ENCODE data around the gene ECSCR. TPM values are rescaled to one million over a fixed set of nuclear protein-coding genes. Genes with fewer than 3 reads are reported as not detected.

The ECSCR gene
- total and polyA plus RNA-seq, 10 of the 15 experiments (the other 5 are each of a cell fraction or from before 2014, with no cell fraction given), result 0.15 to 0.83 (median 0.23) TPM; not detected in 3

DNA sequence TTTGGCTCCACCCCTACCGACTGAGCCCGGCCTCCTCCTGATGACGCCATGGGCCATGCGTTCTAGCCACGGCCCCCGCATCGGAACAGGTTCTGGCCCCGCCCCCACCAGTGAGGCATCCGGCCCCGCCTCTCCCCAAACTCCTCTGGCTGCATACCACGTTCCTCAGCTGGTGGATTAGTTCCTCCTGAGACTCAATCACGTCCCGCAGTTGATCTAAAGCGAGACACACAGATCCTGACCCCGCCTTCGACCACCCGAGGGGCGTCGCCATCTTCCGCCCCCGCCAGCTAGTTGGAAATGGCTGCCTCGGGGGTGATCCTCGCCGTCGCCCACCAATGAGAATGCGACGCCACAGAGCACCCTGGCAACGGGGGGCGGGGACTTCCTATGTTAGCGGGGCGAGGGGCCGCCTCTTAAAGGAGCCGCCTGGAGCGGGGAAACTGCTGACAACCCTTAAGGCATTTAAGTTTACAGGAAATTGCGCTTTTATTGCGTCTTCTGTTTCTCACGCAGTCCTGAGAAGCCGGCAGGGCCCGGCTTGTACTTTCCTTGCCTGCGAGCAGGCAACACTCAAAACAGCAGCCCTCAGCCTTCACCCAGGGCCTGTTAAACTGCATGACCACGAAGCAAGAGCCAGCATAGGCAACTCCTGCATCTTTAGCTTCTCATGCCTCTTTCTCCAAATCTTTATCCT lies 58.6 kb downstream of the ECSCR start, which contains the start of gene SPATA24 (continued):
- TF ChIP-seq CEBPZ (IDR thresholded peaks at IDR 0.05; ENCODE audit: low read depth, low read length) (no peak), SREBF2 (IDR thresholded peaks at IDR 0.05; ENCODE audit: low read length) (no peak), E2F4 (IDR thresholded peaks at IDR 0.05; ENCODE audit: low read depth, low read length) (no peak), ASH2L (IDR thresholded peaks at IDR 0.05; ENCODE audit: borderline replicate concordance, low read depth) (no peak), RUNX3 (IDR thresholded peaks at IDR 0.05; ENCODE audit: low read length) (peak; percentile 32; the same call in 1 of the 2 replicates), NKRF (conservative IDR thresholded peaks at IDR 0.05) (0 out of 2 replicates have a peak, but pooled peaks have one; percentile 16), KDM1A (IDR thresholded peaks at IDR 0.05; ENCODE audit: borderline replicate concordance) (no peak), IKZF1 (conservative IDR thresholded peaks at IDR 0.05) (no peak), EZH2 (IDR thresholded peaks at IDR 0.05; ENCODE audit: borderline replicate concordance, control insufficient read depth, low read depth, low read length) (no peak), ZNF622 (IDR thresholded peaks at IDR 0.05) (no peak), TCF7 (IDR thresholded peaks at IDR 0.05; ENCODE audit: borderline replicate concordance) (no peak), RCOR1 (conservative IDR thresholded peaks at IDR 0.05; ENCODE audit: low read depth, low read length) (no peak), NFYA (IDR thresholded peaks at IDR 0.05; ENCODE audit: borderline replicate concordance, low read depth, low read length) (no peak), RFX5 (IDR thresholded peaks at IDR 0.05; ENCODE audit: low read depth, low read length) (no peak; the same call in none of the 2 replicates)
- TF ChIP-seq, protein P1, sequence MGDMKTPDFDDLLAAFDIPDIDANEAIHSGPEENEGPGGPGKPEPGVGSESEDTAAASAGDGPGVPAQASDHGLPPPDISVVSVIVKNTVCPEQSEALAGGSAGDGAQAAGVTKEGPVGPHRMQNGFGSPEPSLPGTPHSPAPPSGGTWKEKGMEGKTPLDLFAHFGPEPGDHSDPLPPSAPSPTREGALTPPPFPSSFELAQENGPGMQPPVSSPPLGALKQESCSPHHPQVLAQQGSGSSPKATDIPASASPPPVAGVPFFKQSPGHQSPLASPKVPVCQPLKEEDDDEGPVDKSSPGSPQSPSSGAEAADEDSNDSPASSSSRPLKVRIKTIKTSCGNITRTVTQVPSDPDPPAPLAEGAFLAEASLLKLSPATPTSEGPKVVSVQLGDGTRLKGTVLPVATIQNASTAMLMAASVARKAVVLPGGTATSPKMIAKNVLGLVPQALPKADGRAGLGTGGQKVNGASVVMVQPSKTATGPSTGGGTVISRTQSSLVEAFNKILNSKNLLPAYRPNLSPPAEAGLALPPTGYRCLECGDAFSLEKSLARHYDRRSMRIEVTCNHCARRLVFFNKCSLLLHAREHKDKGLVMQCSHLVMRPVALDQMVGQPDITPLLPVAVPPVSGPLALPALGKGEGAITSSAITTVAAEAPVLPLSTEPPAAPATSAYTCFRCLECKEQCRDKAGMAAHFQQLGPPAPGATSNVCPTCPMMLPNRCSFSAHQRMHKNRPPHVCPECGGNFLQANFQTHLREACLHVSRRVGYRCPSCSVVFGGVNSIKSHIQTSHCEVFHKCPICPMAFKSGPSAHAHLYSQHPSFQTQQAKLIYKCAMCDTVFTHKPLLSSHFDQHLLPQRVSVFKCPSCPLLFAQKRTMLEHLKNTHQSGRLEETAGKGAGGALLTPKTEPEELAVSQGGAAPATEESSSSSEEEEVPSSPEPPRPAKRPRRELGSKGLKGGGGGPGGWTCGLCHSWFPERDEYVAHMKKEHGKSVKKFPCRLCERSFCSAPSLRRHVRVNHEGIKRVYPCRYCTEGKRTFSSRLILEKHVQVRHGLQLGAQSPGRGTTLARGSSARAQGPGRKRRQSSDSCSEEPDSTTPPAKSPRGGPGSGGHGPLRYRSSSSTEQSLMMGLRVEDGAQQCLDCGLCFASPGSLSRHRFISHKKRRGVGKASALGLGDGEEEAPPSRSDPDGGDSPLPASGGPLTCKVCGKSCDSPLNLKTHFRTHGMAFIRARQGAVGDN (IDR thresholded peaks at IDR 0.05), result peak; percentile 80
- TF ChIP-seq, protein P2, sequence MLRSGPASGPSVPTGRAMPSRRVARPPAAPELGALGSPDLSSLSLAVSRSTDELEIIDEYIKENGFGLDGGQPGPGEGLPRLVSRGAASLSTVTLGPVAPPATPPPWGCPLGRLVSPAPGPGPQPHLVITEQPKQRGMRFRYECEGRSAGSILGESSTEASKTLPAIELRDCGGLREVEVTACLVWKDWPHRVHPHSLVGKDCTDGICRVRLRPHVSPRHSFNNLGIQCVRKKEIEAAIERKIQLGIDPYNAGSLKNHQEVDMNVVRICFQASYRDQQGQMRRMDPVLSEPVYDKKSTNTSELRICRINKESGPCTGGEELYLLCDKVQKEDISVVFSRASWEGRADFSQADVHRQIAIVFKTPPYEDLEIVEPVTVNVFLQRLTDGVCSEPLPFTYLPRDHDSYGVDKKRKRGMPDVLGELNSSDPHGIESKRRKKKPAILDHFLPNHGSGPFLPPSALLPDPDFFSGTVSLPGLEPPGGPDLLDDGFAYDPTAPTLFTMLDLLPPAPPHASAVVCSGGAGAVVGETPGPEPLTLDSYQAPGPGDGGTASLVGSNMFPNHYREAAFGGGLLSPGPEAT (IDR thresholded peaks at IDR 0.05; ENCODE audit: low read depth), result peak; percentile 92

Measured in GM12878 (cell line).